Neural cell (in vitro differentiated cells): ENCODE measurements around the gene TUBB4B.

Experiments used
- CTCF ChIP-seq: fragments of 450-650 bp; IDR thresholded peaks from 2 replicates; pipeline ENCODE4 v1.5.1; 2014; ENCODE audit warnings: antibody characterized with exemption, mild to moderate bottlenecking, moderate library complexity; ENCODE audit not compliant: poor library complexity, severe bottlenecking
- EP300 ChIP-seq: fragments of 450-650 bp; conservative IDR thresholded peaks from 2 replicates; pipeline ENCODE4 v1.6.1; 2014; ENCODE audit warnings: antibody characterized with exemption, mild to moderate bottlenecking, moderate library complexity; ENCODE audit not compliant: poor library complexity, severe bottlenecking
- EZH2 ChIP-seq: fragments of 200-600, 300-800 bp; shearing (Covaris generic), sonication (generic); IDR thresholded peaks from 2 replicates; pipeline ENCODE4 v1.6.1; 2014; ENCODE audit warnings: antibody characterized with exemption, low read length, borderline replicate concordance, mild to moderate bottlenecking; ENCODE audit not compliant: insufficient read depth, poor library complexity, severe bottlenecking
- POLR2AphosphoS5 ChIP-seq: IDR thresholded peaks from 2 replicates; pipeline ENCODE4 v1.6.1; 2012
- REST ChIP-seq: IDR thresholded peaks from 2 replicates; pipeline ENCODE4 v1.6.1; 2012; ENCODE audit warnings: borderline replicate concordance

GRCh38 chr9:137256856-137257255 lies 15.8 kb downstream of the TUBB4B start:
- TF ChIP-seq CTCF (no peak), EZH2 (no peak), POLR2AphosphoS5 (no peak), EP300 (no peak), REST (no peak)
